SK-N-SH (cell line): Measurements from ENCODE around the gene CCR9. TPM values are rescaled to one million over a fixed set of nuclear protein-coding genes. Genes with fewer than 3 reads are reported as not detected.

Experiments
- CTCF ChIA-PET: fragments of 300-600, 350-600 bp; formaldehyde crosslinking; extraction: SDS; loops from one replicate; lab custom pipeline; 2021; lab: Yijun Ruan, JAX
- POLR2A ChIA-PET: fragments of 350-600 bp; sonication (Branson Sonifier 250); formaldehyde crosslinking; extraction: SDS; loops from one replicate; lab custom pipeline; 2020; ENCODE audit warnings: antibody characterized with exemption, inconsistent platforms; lab: Yijun Ruan, JAX
- DNase-seq: peaks from one replicate; pipeline ENCODE4 v3.0.0; 2012
- H2AFZ ChIP-seq: fragments of 200-600 bp; sonication (generic); 2 replicates; pipeline ENCODE4 v1.8.1; 2016; ENCODE audit warnings: antibody characterized with exemption, mild to moderate bottlenecking, low read depth
- H3F3A ChIP-seq: fragments of 200-600 bp; sonication (generic); replicated peaks from 2 replicates; pipeline ENCODE3; 2016; ENCODE audit warnings: antibody characterized with exemption, mild to moderate bottlenecking; ENCODE audit not compliant: insufficient read depth
- H3K27ac ChIP-seq, 2 experiments: fragments of 200-500 bp in 1 of 2; fragments of 200-600 bp in 1 of 2; sonication (Bioruptor generic) in 1 of 2; sonication (generic), shearing (Covaris generic) in 1 of 2; 2 replicates each; pipeline versions ENCODE4 v1.5.1 to v1.6.1; 2014 to 2016; ENCODE audit warnings: low read depth in 2 of 2, inconsistent platforms in 1 of 2, low read length in 1 of 2, mild to moderate bottlenecking in 1 of 2, mixed read lengths in 1 of 2
- H3K27me3 ChIP-seq: fragments of 200-600 bp; sonication (generic), shearing (Covaris generic); 2 replicates; pipeline ENCODE4 v1.6.1; 2016; ENCODE audit warnings: mixed run types; ENCODE audit not compliant: insufficient read depth
- H3K36me3 ChIP-seq, 2 experiments: fragments of 200-500 bp in 1 of 2; fragments of 200-600 bp in 1 of 2; sonication (Bioruptor generic) in 1 of 2; sonication (generic) in 1 of 2; replicated peaks in 1 of 2; 2 replicates each; pipeline versions ENCODE3 to v1.5.1; 2014 to 2016; ENCODE audit warnings: low read length in 1 of 2, mild to moderate bottlenecking in 1 of 2; ENCODE audit not compliant: insufficient read depth in 2 of 2, control insufficient read depth in 1 of 2
- H3K4me1 ChIP-seq, 2 experiments: fragments of 200-500 bp in 1 of 2; fragments of 200-600 bp in 1 of 2; sonication (Bioruptor generic) in 1 of 2; sonication (generic), shearing (Covaris generic) in 1 of 2; 2 replicates each; pipeline versions ENCODE4 v1.5.1 to v1.6.1; 2014 to 2016; ENCODE audit warnings: low read depth in 1 of 2, low read length in 1 of 2, mixed run types in 1 of 2; ENCODE audit not compliant: insufficient read depth in 2 of 2, control insufficient read depth in 1 of 2
- H3K4me2 ChIP-seq: fragments of 200-600 bp; sonication (generic), shearing (Covaris generic); 2 replicates; pipeline ENCODE4 v1.6.1; 2017; ENCODE audit warnings: mixed run types
- H3K4me3 ChIP-seq, 2 experiments: fragments of 200-500 bp in 1 of 2; fragments of 200-600 bp in 1 of 2; sonication (Bioruptor generic) in 1 of 2; sonication (generic), shearing (Covaris generic) in 1 of 2; 2 replicates each; pipeline versions ENCODE4 v1.5.1 to v1.8.1; 2014 to 2016; ENCODE audit warnings: low read depth in 2 of 2, inconsistent platforms in 1 of 2, low read length in 1 of 2, mild to moderate bottlenecking in 1 of 2, mixed read lengths in 1 of 2, moderate library complexity in 1 of 2
- H3K79me2 ChIP-seq: fragments of 200-600 bp; sonication (generic); 2 replicates; pipeline ENCODE4 v1.8.1; 2017; ENCODE audit warnings: mild to moderate bottlenecking; ENCODE audit not compliant: insufficient read depth
- H3K9ac ChIP-seq: fragments of 200-600 bp; sonication (generic); 2 replicates; pipeline ENCODE4 v1.6.1; 2017; ENCODE audit warnings: mixed run types
- H3K9me2 ChIP-seq: fragments of 200-600 bp; sonication (generic); 2 replicates; pipeline ENCODE4 v1.6.1; 2017; ENCODE audit warnings: mixed run types
- H3K9me3 ChIP-seq: fragments of 200-600 bp; sonication (generic); 2 replicates; pipeline ENCODE4 v1.6.1; 2017; ENCODE audit warnings: mixed run types, mild to moderate bottlenecking, moderate library complexity
- H4K20me1 ChIP-seq: fragments of 200-600 bp; sonication (generic); 2 replicates; pipeline ENCODE4 v1.6.1; 2017; ENCODE audit warnings: mild to moderate bottlenecking, mixed run types; ENCODE audit not compliant: insufficient read depth
- CTCF ChIP-seq: fragments of 200-600 bp; sonication (generic); IDR thresholded peaks from 2 replicates; pipeline ENCODE4 v1.6.1; 2017; ENCODE audit warnings: antibody characterized with exemption, mild to moderate bottlenecking, moderate library complexity
- ELF1 ChIP-seq: IDR thresholded peaks from 2 replicates; pipeline ENCODE4 v1.4.0; 2012
- EP300 ChIP-seq, 2 experiments: IDR thresholded peaks; 2 replicates each; pipeline versions ENCODE4 v1.4.0 to v1.6.1; 2012; ENCODE audit warnings: borderline replicate concordance in 1 of 2, low read depth in 1 of 2, low read length in 1 of 2
- EZH2phosphoT487 ChIP-seq: fragments of 200-600 bp; sonication (generic); IDR thresholded peaks from 2 replicates; pipeline ENCODE4 v1.6.1; 2017; ENCODE audit warnings: low read depth, mixed run types, mild to moderate bottlenecking, antibody characterized with exemption, moderate library complexity, borderline replicate concordance
- FOXJ3 ChIP-seq: sonication (generic); formaldehyde crosslinking; IDR thresholded peaks from 2 replicates; pipeline ENCODE4 v1.5.1; 2020; ENCODE audit warnings: mild to moderate bottlenecking, missing genetic modification reagents
- GABPA ChIP-seq: IDR thresholded peaks from 2 replicates; pipeline ENCODE4 v1.4.0; 2012; ENCODE audit warnings: low read depth, mild to moderate bottlenecking
- GATA2 ChIP-seq: sonication (generic); formaldehyde crosslinking; IDR thresholded peaks from 2 replicates; pipeline ENCODE4 v1.5.0; 2020; ENCODE audit warnings: mild to moderate bottlenecking, missing genetic modification reagents
- JUND ChIP-seq: IDR thresholded peaks from 2 replicates; pipeline ENCODE4 v1.4.0; 2012
- MAX ChIP-seq: IDR thresholded peaks from 2 replicates; pipeline ENCODE4 v1.4.0; 2012; ENCODE audit warnings: low read depth
- NFIC ChIP-seq: IDR thresholded peaks from 2 replicates; pipeline ENCODE4 v1.4.0; 2012; ENCODE audit warnings: borderline replicate concordance
- PBX3 ChIP-seq: IDR thresholded peaks from 2 replicates; pipeline ENCODE4; 2012
- RFX5 ChIP-seq: IDR thresholded peaks from 2 replicates; pipeline ENCODE4 v1.6.1; 2012; ENCODE audit warnings: mild to moderate bottlenecking, improper control_type of control experiment, low read length
- RXRA ChIP-seq: IDR thresholded peaks from 2 replicates; pipeline ENCODE4 v1.4.0; 2012; ENCODE audit warnings: low read depth, mild to moderate bottlenecking, borderline replicate concordance
- SMC3 ChIP-seq: IDR thresholded peaks from 2 replicates; pipeline ENCODE4 v1.6.1; 2012; ENCODE audit warnings: low read depth, low read length, improper control_type of control experiment
- USF1 ChIP-seq: IDR thresholded peaks from 2 replicates; pipeline ENCODE4 v1.4.0; 2012; ENCODE audit warnings: low read depth, borderline replicate concordance
- WGBS: methylation state at CpG from one replicate; pipeline ENCODE4 v1.1.6; 2017; ENCODE audit warnings: low lambda C conversion rate; 5-methylcytosine and 5-hydroxymethylcytosine counted together
- polyA plus RNA-seq, 3 experiments: library from polyadenylated mRNA; depleted of rRNA; stranded (reverse); fragments of >200 nt; gene quantifications; 2 replicates each; pipeline ENCODE4 v1.2.3, GENCODE V29; 2012

The CCR9 gene
- polyA plus RNA-seq, 1 of the 3 experiments (the other 2 are of a cell fraction) = not detected

GRCh38 chr3:45915518-45916231 is 29.3 kb downstream of the CCR9 start:
- WGBS = 77% methylated on average over 12 of the region's 13 CpGs
- no peaks in the 10 kb centered on the region for H3K9me2 ChIP-seq
- POLR2A ChIA-PET = no interaction called here
- H3F3A ChIP-seq = peaks cover 4% of the 10 kb centered on the region
- no peak overlapping the region for H2AFZ ChIP-seq
- no peaks in the 10 kb centered on the region for H3K27me3 ChIP-seq
- H3K36me3 ChIP-seq = no peaks in the 10 kb centered on the region
- CTCF ChIA-PET = interaction anchor here (1.2 to 1.4 kb wide), 3 partner anchors 10 to 155 kb away, joined by 3 to 4 read pairs (median 3); no protein-coding TSS in a partner anchor
- no peak for DNase-seq
- no peak overlapping the region for H3K27ac ChIP-seq
- no peak overlapping the region for H3K4me2 ChIP-seq
- no peaks in the 10 kb centered on the region for H4K20me1 ChIP-seq
- H3K4me3 ChIP-seq = no peak overlapping the region
- H3K79me2 ChIP-seq = no peaks in the 10 kb centered on the region
- no peak overlapping the region for H3K9ac ChIP-seq
- TF ChIP-seq EP300 (IDR thresholded peaks at IDR 0.05; ENCODE audit: borderline replicate concordance in 1 of 2, low read depth in 1 of 2, low read length in 1 of 2) (no peak), FOXJ3 (CRISPR knock-in tag) (no peak), GABPA (no peak), RFX5 (no peak), USF1 (no peak), MAX (no peak)
- H3K4me1 ChIP-seq = peaks cover 0 to 3% of the 10 kb centered on the region in 2 experiments; a peak in 1 of 4 replicates
- no peaks in the 10 kb centered on the region for H3K9me3 ChIP-seq

- 85% methylated on average over 4 of the region's 6 CpGs for WGBS
- POLR2A ChIA-PET = no interaction called here
Observed at GRCh38 chr3:45917146-45917898, 31.0 kb downstream of the CCR9 start.

More at GRCh38 chr3:45917146-45917898, 31.0 kb downstream of the CCR9 start:
- Histone ChIP-seq H3K27me3 (no peaks in the 10 kb centered on the region), H3K9ac (no peak overlapping the region), H3K4me2 (no peak overlapping the region), H3K79me2 (no peaks in the 10 kb centered on the region), H3K4me1 (no peaks in the 10 kb centered on the region), H3K36me3 (peaks cover 3 to 9% of the 10 kb centered on the region in 2 experiments), H3K4me3 (no peak overlapping the region), H3K9me2 (no peaks in the 10 kb centered on the region), H4K20me1 (no peaks in the 10 kb centered on the region), H3F3A (peaks cover 4% of the 10 kb centered on the region), H3K27ac (no peak overlapping the region), H2AFZ (no peak overlapping the region), H3K9me3 (no peaks in the 10 kb centered on the region)
- CTCF ChIA-PET = no interaction called here
- no peak for DNase-seq
- TF ChIP-seq CTCF (no peak), EZH2phosphoT487 (no peak), PBX3 (no peak), RXRA (no peak), NFIC (no peak), EP300 (IDR thresholded peaks at IDR 0.05; ENCODE audit: borderline replicate concordance in 1 of 2, low read depth in 1 of 2, low read length in 1 of 2) (no peak), ELF1 (no peak), FOXJ3 (CRISPR knock-in tag) (no peak), SMC3 (no peak), JUND (no peak), GABPA (no peak), GATA2 (CRISPR knock-in tag) (no peak)
